HG03095 (cell line): Measurements from ENCODE around the gene GAREM2.

ENCODE experiments used
- ATAC-seq: cut with Tn5 transposase; IDR thresholded peaks from one replicate; pipeline ENCODE4 v1.9.1; 2021; ENCODE audit warnings: moderate library complexity; ENCODE audit not compliant: unreplicated experiment

The GAREM2 gene

DNA sequence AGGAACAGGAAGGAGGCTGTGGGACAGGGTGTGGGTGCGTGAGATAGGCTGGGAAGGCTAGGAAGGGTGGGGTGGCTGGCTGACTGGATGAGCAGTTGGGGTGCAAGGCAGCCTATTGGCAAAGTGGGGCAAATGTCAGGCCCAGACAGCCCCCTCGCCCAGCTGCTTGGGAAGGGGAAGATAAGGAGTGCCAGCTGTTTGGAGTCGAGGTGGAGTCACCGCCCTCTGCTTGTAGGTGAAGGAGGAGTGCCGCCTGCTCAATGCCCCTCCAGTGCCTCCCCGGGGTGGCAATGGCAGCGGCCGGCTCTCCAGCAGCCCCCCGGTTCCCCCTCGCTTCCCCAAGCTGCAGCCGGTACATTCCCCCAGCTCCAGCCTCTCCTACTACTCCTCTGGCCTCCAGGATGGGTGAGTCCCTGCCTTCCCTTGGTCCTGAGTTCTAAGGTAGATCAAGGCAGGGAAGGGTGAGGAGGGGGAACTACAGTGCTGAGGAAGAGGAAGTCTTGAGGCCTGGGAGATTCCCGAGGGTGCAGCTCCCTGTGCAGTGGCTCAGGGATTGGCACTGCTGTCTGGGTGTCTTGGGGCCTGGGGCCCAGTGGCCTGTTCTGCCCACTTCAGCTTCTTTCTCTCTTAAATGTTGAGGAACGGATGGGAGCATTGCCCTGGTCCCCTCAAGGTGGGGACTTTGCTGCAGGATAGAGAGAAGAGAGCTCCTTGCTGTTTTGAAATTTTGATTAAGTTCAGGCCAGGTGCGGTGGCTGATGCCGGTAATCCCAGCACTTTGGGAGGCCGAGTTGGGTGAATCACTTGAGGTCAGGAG, 13.3 kb downstream of the GAREM2 start:
- ATAC-seq: no peak

DNA sequence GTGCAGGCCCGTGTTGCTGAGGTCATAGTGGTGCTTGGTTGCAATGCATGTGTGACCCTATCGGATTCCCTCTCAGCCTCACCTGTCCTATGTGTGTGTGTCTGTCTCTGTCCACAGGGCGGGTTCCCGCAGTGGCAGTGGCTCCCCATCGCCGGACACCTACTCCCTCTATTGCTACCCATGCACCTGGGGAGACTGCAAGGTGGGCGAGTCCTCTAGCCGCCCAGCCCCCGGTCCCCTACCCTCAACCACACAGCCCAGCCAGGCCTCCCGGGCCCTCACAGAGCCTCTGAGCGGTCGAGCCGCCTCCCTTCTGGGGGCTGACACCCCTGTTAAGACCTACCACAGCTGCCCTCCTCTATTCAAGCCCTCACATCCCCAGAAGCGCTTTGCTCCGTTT, 14.2 kb downstream of the GAREM2 start:
- ATAC-seq: no peak

DNA sequence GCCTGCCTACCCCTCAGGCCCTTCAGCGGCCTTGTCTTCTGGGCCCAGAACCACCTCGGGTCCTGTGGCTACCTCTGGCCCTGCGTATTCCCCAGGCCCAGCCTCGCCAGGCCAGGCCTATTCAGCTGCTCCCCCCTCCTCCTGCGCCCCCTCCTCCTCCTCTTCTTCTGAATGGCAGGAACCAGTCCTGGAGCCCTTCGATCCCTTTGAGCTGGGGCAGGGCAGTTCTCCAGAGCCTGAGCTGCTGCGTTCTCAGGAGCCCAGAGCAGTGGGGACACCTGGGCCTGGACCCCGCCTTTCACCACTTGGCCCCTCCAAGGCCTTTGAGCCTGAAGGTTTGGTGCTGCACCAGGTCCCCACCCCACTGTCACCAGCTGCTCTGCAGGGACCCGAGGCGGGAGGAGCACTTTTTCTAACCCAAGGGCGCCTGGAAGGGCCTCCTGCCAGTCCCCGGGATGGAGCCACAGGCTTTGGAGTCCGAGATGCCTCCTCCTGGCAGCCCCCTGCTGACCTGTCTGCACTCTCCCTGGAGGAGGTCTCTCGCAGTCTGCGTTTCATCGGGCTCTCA, 14.7 kb downstream of the GAREM2 start:
- no peak for ATAC-seq

DNA sequence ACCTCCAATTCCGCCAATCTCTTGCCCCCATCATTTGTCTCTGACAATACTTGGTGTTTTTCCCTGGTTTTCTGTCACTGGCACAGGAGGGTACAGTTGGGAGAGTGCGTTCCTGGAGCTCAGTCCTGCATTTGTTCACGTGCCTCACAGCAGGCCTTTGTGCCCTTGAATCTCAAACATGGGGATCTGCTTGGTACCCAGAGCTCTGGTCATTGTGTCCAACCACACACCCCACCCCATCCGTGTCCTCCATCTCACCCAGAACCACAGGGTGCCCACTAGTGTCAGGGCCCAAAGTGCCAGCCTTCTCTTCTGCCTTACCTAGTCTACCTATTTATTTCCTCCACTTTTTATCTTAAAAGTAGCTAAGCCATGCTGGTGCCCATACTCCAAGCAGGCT, 16.2 kb downstream of the GAREM2 start:
- ATAC-seq: no peak

DNA sequence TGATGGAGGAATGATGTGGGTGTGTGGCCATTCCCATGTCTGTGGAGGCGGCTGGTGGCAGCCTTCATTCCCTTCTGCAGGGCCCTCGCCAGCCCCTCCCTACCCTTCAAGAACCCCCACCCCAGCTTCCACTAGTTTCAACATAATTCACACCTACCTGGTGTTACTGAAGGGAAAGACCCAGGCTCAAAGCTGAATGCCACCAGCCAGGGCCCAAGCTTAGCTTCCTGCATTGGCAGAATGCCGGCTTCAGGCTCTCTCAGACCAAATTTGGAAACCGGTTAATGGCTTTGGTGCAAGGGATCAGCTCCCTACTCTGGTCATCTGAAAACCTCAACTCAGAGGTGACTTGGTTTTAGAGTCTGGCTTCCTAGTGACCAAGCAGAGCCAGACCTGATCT, 16.9 kb downstream of the GAREM2 start:
- no peak for ATAC-seq

DNA sequence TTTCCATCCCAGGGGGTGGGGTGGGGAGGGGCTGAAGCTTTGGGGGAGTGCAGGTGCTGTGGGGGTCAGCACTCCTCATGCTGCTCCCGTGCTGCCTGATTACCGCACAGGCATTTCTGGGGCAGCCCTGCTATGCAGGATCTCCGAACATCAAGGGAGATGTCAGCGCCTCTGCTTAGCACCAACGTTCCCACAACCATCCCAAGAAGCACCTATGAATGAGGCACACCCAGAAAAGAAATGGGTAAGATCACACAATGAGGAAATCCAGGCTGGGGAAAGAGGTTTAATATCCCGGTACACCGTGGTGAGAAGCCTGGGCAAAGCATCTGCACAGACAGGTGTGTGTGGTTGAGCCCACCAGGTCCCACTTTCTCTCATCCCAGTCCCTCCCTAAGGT, 17.5 kb downstream of the GAREM2 start:
- ATAC-seq: no peak

DNA sequence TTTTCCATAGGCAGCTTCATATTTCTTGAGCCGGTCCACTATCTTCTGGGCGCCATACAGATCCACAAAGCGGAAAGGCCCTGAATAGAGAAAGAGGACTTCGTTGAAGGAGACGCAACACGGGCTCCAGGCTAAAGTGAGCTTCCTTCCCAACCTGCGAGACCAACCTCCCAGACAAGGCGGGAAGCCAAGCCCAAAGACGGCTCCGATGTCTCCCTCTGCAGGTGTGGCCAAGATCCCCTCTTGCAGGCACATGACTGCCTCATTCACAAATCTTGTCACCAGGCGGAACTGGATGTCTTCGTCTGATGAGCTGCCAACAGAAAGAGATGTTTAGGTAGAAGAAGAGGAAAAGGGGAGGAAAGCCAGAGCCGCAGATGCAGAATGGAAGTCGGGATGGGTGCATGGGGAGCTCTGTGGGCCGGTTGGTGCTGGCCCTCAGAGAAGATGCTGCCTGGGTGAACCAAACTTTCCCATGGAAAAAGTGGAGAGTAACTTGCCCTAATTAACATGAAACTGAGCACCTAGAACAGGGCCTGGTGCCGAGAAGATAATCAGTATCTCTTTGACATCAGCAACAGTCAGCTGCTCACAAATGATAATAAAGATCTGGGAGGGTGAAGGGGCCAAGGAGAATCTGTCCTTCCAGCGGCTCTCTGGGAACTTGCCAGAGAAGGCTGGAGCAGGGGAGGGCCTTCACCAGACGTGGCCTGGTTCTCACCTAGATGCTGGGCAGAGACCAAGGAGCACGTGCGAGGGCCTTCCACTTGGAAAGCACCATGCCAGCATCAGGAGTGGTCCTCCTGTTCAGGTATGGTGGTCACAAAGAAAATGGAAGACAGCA, 18.6 kb downstream of the GAREM2 start:
- no peak for ATAC-seq

DNA sequence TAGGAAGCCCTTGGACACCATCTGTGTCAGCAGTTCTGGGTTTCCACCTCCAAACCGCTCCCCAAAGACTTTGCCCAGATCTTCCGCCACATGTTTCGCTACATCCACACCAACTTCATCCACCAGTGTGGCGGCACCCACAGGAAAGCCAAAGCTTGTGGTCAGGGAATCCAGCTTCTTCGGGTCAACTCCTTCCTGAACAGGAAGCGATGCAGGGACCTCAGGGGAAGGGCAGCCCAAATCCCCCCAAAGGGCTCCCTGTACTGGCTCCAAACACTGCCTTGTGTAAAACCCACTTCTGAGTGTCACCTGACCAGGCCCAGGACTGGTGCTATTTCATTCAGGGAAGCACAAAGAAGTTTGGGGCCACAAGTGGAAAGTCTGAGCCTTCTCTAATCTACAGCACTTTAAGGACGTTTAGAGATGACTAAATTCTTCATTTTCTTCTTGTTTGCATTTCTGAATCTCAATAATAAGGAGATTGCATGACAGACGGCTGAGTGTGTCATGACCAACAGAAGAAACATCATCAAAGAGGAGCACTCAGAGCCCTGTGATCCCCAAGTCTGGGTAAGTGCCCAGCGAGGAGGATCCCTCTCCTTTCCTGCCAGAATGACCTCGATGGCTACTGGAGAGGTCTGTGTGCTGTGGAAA, 20.8 kb downstream of the GAREM2 start:
- no peak for ATAC-seq

DNA sequence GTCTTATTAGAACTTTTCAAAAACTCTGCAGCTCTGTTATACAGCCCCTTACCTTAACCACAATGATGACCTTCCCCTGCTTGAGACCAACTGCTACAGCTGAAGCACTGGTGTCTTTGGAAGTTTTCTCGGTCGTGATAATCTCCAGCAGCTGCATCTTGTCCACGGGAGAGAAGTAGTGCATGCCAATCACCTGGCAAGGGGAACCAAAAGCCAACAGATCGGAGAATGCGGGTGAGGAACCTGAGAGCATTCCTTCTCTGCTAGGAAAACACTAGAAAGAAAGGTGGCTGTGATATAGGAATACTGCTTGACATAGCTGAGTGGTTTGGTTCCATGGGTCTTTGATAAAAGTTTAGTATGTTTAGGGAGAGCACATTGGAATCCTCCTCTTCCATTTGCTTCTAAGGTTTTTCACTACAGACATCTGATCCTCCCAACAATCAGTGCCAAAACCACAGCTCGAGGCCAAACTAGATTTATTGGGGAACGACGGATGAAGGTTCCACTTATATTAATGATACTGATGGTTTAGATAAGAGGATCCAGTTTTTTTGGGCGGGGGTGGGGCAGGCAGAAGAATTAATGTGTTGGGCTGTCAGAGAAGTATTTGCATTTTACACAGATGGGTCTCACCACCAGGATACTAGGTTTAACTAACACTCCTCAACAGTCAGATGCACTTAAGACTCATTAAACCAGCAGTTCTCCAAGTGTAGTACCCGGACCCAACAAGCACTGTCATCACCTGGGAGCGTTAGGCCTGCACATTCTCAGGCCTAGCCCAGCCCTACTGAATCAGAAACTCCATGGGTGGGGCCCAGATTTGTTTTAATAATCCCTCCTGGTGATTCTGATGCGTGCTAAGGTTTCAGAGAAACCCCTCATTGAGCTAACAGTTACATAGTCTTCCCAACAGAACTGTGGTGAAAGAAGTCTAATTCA, 22.4 kb downstream of the GAREM2 start:
- ATAC-seq: no peak

DNA sequence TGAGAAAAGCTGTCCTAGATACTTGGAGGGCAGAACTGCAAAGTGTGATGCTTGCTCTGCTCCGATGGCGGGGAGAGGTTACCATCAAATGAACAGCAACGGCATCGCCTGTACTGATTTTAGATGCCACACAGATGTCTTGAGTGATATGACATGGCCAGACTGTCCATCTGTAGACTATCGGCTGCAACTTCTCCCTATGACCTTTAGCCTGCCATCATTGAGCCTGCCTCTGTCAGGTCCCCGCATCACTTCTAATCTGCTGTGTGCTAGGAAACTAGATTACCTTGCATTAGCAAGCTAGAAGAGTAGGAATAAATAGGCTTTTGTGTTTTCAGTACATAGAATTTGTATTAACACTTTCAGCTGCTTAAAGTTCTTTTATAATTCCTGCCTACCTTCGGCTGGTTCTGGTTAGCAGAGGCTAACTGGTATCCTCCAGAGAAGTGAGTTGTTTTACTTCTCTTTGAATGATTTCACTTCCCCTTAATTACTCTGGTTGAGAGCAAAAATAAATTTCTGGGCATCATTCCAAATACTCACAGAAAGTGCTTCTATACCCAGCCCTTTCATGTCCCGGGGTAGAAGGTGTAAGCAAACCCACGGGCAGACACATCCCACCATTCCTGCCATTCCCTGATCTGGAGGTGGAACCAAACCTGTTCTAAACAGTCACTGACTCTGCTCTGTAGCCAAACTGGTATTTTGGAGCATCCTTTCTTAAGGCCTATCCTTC, 24.0 kb downstream of the GAREM2 start:
- ATAC-seq: no peak

DNA sequence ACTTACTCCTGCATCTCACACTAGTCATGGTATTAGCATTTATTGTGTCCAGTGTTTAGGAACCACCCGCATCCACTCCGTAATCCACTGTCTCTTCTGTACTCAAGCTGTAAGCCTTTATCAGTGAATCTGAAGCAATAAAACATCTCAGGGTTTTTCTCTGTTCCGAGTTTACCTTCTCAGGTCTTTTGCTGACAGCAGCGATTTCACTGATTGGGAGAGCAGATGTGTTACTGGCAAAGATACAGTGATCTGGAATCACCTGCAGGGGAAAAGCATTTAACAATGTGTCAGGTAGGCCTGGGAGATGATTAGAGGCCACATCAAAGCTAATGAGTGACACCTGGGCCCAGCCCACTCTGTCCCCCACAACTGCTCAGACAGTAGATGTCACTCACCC, 24.6 kb downstream of the GAREM2 start:
- no peak for ATAC-seq

DNA sequence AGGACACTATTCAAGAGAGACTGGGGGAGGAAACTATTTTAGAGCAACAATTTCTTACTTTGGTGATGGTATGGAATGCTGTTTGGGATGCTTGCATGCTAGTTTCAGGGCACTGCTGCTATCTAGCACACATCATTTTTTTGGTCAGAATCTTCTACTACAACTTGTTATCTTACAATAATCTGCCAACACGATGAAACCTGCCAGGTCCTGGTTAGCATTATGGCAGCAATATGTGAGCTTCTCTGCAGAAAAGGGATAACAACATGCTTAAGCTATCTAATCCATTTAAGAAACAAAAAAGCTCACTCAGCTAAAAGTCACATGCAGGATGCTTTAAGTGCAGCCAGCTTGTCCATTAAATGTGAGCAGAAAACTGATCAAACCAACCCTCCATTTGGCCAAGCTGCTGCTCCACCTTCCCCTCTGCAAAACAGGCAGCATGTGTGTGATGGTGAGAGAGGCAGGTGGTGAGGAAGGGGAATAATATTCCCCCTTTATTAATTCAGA, 30.1 kb downstream of the GAREM2 start:
- no peak for ATAC-seq

DNA sequence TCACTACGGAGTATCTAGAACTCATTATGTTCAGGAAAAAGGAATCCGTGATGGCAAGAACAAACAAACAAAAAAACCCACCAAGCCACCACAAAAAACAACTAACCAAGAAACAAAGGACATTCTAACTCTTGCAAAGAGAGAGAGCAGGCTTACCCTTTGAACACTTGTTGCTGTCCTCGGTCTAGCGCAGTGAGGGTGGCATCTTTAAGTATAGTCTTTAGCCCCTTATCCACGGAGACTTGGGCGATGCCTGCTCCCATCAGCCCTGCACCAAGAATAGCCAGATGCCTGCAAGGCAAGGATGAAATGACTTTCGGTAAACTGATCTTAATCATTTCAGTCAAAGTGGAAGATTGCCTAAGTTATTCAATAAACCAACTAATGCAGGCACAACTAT, 31.0 kb downstream of the GAREM2 start:
- no peak for ATAC-seq

DNA sequence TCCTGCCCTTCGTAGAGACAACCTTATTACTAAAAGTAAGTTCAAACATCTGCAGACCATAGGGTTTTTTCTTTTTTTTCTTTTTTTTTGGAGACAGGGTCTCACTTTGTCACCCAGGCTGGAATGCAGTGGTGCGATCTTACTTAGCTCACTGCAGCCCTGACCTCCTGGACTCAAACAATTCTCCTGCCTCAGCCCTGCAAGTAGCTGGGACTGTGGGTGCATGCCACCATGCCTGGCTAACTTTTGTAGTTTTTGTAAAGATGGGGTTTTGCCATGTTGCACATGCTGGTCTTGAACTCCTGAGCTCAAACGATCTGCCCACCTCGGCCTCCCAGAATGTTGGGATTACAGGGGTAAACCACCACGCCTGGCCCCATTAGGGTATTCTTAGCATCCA, 39.1 kb downstream of the GAREM2 start:
- no peak for ATAC-seq

DNA sequence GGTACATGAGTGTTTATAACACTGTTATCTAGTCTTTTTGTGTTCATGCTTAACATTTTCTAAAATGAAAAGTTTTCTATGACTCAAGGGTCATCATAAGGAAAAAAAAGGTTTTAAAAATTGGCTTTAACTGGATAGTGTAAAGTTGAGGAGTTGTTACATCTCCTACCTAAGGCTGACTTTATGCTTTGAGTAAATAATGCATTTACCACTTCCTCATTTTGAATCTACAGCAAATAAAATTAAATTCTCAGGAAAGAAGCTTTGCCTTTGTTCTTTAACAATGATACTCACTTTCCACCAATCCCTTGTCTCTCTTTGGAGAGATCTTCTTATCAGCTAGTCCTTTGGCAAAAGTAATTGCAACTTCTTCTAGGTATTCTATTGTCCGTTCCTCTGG, 41.9 kb downstream of the GAREM2 start:
- ATAC-seq: no peak

DNA sequence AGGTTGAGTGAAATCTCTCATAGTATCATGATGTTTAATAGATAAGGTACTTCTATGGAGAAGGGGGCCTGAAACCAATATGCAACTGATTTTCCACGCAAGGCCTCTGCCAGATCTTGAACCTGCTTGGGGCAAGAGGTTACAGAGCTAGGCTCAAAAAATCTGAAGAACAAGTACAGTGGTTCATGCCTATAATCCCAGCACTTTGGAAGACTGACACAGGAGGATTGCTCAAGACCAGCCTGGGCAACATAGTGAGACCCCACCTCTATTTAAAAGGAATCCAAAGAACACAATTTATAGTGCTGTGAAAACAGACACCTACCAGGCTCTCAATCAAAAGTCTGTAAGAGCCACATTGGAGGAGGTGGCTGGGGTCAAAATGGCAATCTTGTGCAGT, 42.9 kb downstream of the GAREM2 start:
- no peak for ATAC-seq

DNA sequence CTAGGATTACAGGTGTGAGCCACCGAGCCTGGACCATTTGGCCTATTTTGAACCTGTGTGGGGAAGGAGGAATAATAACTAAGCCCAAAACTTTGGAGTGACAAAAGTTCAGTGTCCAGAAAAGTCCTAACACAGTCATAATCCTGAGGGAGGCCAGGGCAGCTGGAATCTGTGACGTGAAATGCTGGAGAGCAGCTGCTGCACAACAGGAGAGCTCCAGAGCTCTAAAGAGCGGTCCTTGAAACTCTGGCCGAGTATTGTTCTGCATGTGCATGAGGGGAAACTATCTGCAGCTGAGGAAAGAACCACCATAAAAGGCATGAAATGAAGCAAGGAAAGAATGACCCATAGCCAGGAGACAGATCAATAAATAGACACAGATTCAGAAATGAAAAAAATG, 43.7 kb downstream of the GAREM2 start:
- ATAC-seq: no peak

DNA sequence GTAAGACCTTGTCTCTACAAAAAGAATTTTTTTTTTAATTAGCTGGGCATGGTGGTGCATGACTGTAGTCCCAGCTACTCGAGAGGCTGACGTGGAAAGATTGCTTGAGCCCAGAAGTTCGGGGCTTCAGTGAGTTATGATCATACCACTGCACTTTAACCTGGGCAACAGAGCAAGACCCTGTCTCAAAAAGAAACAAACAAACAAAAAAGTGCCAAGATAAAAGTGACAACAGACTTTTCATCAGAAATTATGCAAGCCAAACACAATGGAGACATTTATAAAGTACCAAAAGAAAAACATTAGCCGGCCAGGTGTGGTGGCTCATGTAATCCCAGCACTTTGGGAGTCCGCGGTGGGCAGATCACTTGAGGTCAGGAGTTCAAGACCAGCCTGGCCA, 44.8 kb downstream of the GAREM2 start:
- no peak for ATAC-seq

DNA sequence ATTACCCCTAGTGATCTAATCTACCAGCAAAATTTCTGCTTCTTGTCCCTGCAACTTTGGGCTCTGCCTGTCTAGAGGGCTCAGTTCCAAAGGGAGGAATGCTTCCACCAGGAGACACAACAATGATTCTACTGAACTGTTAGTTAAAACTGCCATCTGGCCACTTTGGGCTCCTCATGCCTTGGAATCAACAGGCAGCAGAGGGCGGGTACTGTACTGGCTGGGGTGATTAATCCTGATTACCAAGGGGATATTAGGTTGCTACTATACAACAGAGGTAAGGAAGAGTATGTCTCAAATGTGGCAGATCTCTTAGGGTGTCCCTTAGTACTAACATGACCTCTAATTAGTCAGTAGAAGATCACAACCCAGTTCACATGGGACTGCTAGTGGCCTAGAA, 50.1 kb downstream of the GAREM2 start:
- no peak for ATAC-seq

DNA sequence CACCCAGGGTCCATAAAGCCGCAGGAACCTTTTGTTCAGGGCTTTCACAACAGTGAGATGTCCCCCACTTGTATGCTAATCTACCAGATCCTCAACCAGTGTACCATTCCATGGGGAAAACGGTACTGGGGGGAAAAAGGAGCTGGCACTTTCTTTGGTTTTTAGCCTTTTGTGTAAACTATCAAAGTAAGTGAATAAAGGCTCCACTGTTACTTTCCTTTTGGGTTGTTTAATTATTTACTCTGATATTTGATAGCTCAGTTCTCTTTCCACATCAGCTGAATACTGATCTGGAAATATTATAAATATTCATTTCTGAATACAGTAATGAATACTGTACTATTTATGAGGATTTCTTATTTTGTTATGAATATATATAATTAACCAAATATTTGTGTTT, 51.2 kb downstream of the GAREM2 start:
- ATAC-seq: no peak
